GM12892 (cell line): ENCODE data around the gene TRAF6.

ENCODE experiments used
- POLR2A ChIP-seq: IDR thresholded peaks from 2 replicates; pipeline ENCODE4 v1.6.1; 2011; ENCODE audit warnings: low read depth, low read length, control low read depth
- POLR2AphosphoS5 ChIP-seq: IDR thresholded peaks from 2 replicates; pipeline ENCODE4 v1.6.1; 2011; ENCODE audit warnings: low read depth, low read length, control low read depth
- TAF1 ChIP-seq: IDR thresholded peaks from 2 replicates; pipeline ENCODE4 v1.6.1; 2011; ENCODE audit warnings: low read depth, mild to moderate bottlenecking, control low read depth, low read length, borderline replicate concordance

GRCh38 chr11:36490026-36490806, 19.9 kb downstream of the TRAF6 start:
- no peak for TF ChIP-seq POLR2A
- no peak for TF ChIP-seq POLR2AphosphoS5
- TF ChIP-seq TAF1 = no peak
